GM12878 (cell line): Measurements from ENCODE around the gene TBCA. TPM values are rescaled to one million over a fixed set of nuclear protein-coding genes. Genes with fewer than 3 reads are reported as not detected.

Experiments
- ATAC-seq: fragments of 200-7000 bp; cut with Tn5 transposase; 3 replicates; pipeline ENCODE4 v1.9.1; 2020; ENCODE audit warnings: mild to moderate bottlenecking, moderate library complexity
- BruUV-seq: library from RNA; stranded (reverse); fragments of 400-500 nt; replicated peaks from 2 replicates; lab custom pipeline; 2021; lab: Mats Ljungman, UMichigan
- CTCF ChIA-PET: fragments of 300-600 bp; sonication (Branson Sonifier 250); formaldehyde crosslinking; extraction: SDS; loops from one replicate; lab custom pipeline; 2021; ENCODE audit warnings: inconsistent platforms; lab: Yijun Ruan, JAX
- POLR2A ChIA-PET: fragments of 350-600 bp; formaldehyde crosslinking; extraction: SDS; loops from one replicate; lab custom pipeline; 2021; ENCODE audit warnings: inconsistent platforms; lab: Charles Lee
- RAD21 ChIA-PET: fragments of 300-600 bp; sonication (Branson Sonifier 250); formaldehyde crosslinking; loops from one replicate; lab custom pipeline; 2023; ENCODE audit warnings: antibody characterized with exemption; ENCODE audit not compliant: unreplicated experiment; lab: Charles Lee
- SMC1A ChIA-PET: fragments of 300-600 bp; sonication (Branson Sonifier 250); formaldehyde crosslinking; loops from one replicate; lab custom pipeline; 2023; ENCODE audit not compliant: unreplicated experiment, uncharacterized antibody; lab: Charles Lee
- DNase-seq: peaks from one replicate; pipeline ENCODE4 v3.0.0-alpha.2; 2011; ENCODE audit warnings: low read depth, low spot score
- FAIRE-seq: peaks from 3 replicates; lab custom pipeline; 2011; peaks lifted over from hg19 to GRCh38; lab: Jason Lieb, UNC
- H2AFZ ChIP-seq: 2 replicates; pipeline ENCODE4 v1.6.0; 2011; ENCODE audit warnings: low read depth, low read length, control low read depth; ENCODE audit not compliant: control insufficient read depth
- H3K27ac ChIP-seq: 2 replicates; pipeline ENCODE4 v1.5.1; 2011; ENCODE audit warnings: control low read depth; ENCODE audit not compliant: control insufficient read depth, insufficient read depth
- H3K27me3 ChIP-seq, 2 experiments: replicated peaks in 1 of 2; 2 replicates each; pipeline versions ENCODE4 v1.6.0 to v1.6.1; 2011; ENCODE audit warnings: low read length in 1 of 2; ENCODE audit not compliant: control insufficient read depth in 2 of 2, insufficient read depth in 2 of 2
- H3K36me3 ChIP-seq, 2 experiments: 2 replicates each; pipeline ENCODE4 v1.5.1; 2011; ENCODE audit warnings: low read length in 1 of 2; ENCODE audit not compliant: control insufficient read depth in 2 of 2, insufficient read depth in 2 of 2
- H3K4me1 ChIP-seq: 2 replicates; pipeline ENCODE4 v1.6.1; 2011; ENCODE audit warnings: mild to moderate bottlenecking, low read length, moderate library complexity, mixed read lengths; ENCODE audit not compliant: control insufficient read depth, insufficient read depth
- H3K4me2 ChIP-seq: 2 replicates; pipeline ENCODE4 v1.6.0; 2011; ENCODE audit warnings: control low read depth; ENCODE audit not compliant: control insufficient read depth, insufficient read depth
- H3K4me3 ChIP-seq: fragments of 200-600 bp; sonication (generic); 2 replicates; pipeline ENCODE4 v1.5.1; 2016
- H3K79me2 ChIP-seq: 2 replicates; pipeline ENCODE4 v1.6.0; 2011; ENCODE audit warnings: low read length; ENCODE audit not compliant: control insufficient read depth, insufficient read depth
- H3K9ac ChIP-seq: 2 replicates; pipeline ENCODE4 v1.8.0; 2011; ENCODE audit warnings: low read length, control low read depth, mixed read lengths; ENCODE audit not compliant: control insufficient read depth, insufficient read depth
- H3K9me3 ChIP-seq: replicated peaks from 3 replicates; pipeline ENCODE4 v1.5.1; 2011; ENCODE audit warnings: mild to moderate bottlenecking, low read length; ENCODE audit not compliant: control insufficient read depth, insufficient read depth
- H4K20me1 ChIP-seq: 2 replicates; pipeline ENCODE4 v1.6.0; 2011; ENCODE audit not compliant: control insufficient read depth, insufficient read depth
- E4F1 ChIP-seq: fragments of 450-650 bp; IDR thresholded peaks from 2 replicates; pipeline ENCODE4 v1.6.1; 2018; ENCODE audit warnings: borderline replicate concordance, mild to moderate bottlenecking; ENCODE audit not compliant: partially characterized antibody
- JUNB ChIP-seq: IDR thresholded peaks from 2 replicates; pipeline ENCODE4 v1.6.1; 2016; ENCODE audit warnings: antibody characterized with exemption, mild to moderate bottlenecking
- PAX8 ChIP-seq: fragments of 450-650 bp; IDR thresholded peaks from 2 replicates; pipeline ENCODE4 v1.6.1; 2017; ENCODE audit warnings: mild to moderate bottlenecking, moderate library complexity
- POLR2AphosphoS5 ChIP-seq: IDR thresholded peaks from 2 replicates; pipeline ENCODE4 v1.6.1; 2011; ENCODE audit warnings: mild to moderate bottlenecking, low read length, inconsistent platforms
- RELB ChIP-seq: fragments of 450-650 bp; IDR thresholded peaks from 2 replicates; pipeline ENCODE4 v1.6.1; 2017; ENCODE audit warnings: low read depth, mild to moderate bottlenecking, moderate library complexity
- YY1 ChIP-seq: IDR thresholded peaks from 2 replicates; pipeline ENCODE4 v1.6.1; 2011; ENCODE audit warnings: low read depth, mild to moderate bottlenecking, low read length
- WGBS: methylation state at CpG from one replicate; pipeline ENCODE4 v1.1.6; 2016; ENCODE audit warnings: low lambda C conversion rate; ENCODE audit not compliant: insufficient replicate concordance, insufficient coverage; ENCODE audit errors: missing lambda C conversion rate; 5-methylcytosine and 5-hydroxymethylcytosine counted together
- in situ Hi-C: fragments of 300-500 bp; cut with MboI; formaldehyde crosslinking; loops from 9 replicates; pipeline ENCODE4 v1.14.3; 2018; ENCODE audit warnings: mixed read lengths
- intact Hi-C: fragments of 100-400 bp; cut with micrococcal nuclease; formaldehyde crosslinking; loops from one replicate; pipeline ENCODE4 v1.14.2; 2022; ENCODE audit not compliant: unreplicated experiment
- polyA plus RNA-seq, 11 experiments: library from polyadenylated mRNA; depleted of rRNA in 4 of 11; unstranded in 6 of 11; stranded (reverse) in 5 of 11; fragments of >200 nt; fragmentation: Nextera tagmentation in 4 of 11; fragmentation: Illumina TruSeq in 1 of 11; extraction: Ambion mirVana in 4 of 11; extraction: Trizol in 1 of 11; gene quantifications; 1 replicate in 1 of 11; 2 replicates in 10 of 11; pipeline versions ENCODE4 v1.2.1 to v1.2.3, GENCODE V29; 2011 to 2016; ENCODE audit warnings: inconsistent platforms in 2 of 11, missing spikeins in 2 of 11, low read depth in 1 of 11
- total RNA-seq, 4 experiments: library from RNA; depleted of rRNA in 3 of 4; stranded (reverse); fragments of >200 nt in 3 of 4; fragmentation: Illumina TruSeq in 1 of 4; extraction: Trizol in 1 of 4; gene quantifications; 2 replicates each; pipeline versions ENCODE4 v1.2.1 to v1.2.3, GENCODE V29; 2013 to 2021

The TBCA gene
- total and polyA plus RNA-seq, 10 of the 15 experiments (the other 5 are each of a cell fraction or from before 2014, with no cell fraction given), result 86.3 to 647 (median 294) TPM

- in situ Hi-C loops (no loop called here), intact Hi-C loops (loop anchor here (5.0 to 10.0 kb wide), 3 partner anchors 49 to 209 kb away; no protein-coding TSS in a partner anchor)
- H3K4me3 ChIP-seq, result peak overlapping the region; percentile 17; the same call in 1 of the 2 replicates
- H3K9me3 ChIP-seq, result peaks cover 4% of the 10 kb centered on the region; the same call in 2 of the 3 replicates
- ATAC-seq (no peak), FAIRE-seq (no peak), DNase-seq (no peak)
- H3K4me2 ChIP-seq, result peak overlapping the region; percentile 27; the same call in 1 of the 2 replicates
- peaks cover 0 to 11% of the 10 kb centered on the region in 2 experiments; a peak in 2 of 4 replicates for H3K36me3 ChIP-seq
- SMC1A ChIA-PET, result no interaction called here
- CTCF ChIA-PET, result no interaction called here
- no peak overlapping the region for H2AFZ ChIP-seq
- no peaks in the 10 kb centered on the region for H4K20me1 ChIP-seq
- peaks cover 88% of the 10 kb centered on the region for H3K79me2 ChIP-seq
- no TSS peak for BruUV-seq
- H3K27me3 ChIP-seq, result no peaks in the 10 kb centered on the region
- POLR2A ChIA-PET, result interaction anchor here (1.6 kb wide), 1 partner anchor 55 kb away, joined by 4 read pairs; no protein-coding TSS in a partner anchor
- TF ChIP-seq POLR2AphosphoS5, result peak; percentile 47; the same call in 1 of the 2 replicates
- peak; percentile 76 for TF ChIP-seq YY1
- no peak for TF ChIP-seq PAX8
- 87% methylated on average over 5 of the region's 5 CpGs for WGBS
- RAD21 ChIA-PET, result interaction anchor here (1.1 to 1.3 kb wide), 2 partner anchors 51 to 133 kb away, joined by 3 to 5 read pairs; partner anchors contain the start of gene OTP
- H3K27ac ChIP-seq, result no peak overlapping the region
- no peak overlapping the region for H3K9ac ChIP-seq
- peaks cover under 1% of the 10 kb centered on the region; the same call in 1 of the 2 replicates for H3K4me1 ChIP-seq
Measured at GRCh38 chr5:77771452-77771851, 4.7 kb downstream of the TBCA start.

GRCh38 chr5:77770293-77771005 lies 5.7 kb downstream of the TBCA start:
- no peaks in the 10 kb centered on the region for H3K4me1 ChIP-seq
- SMC1A ChIA-PET, result interaction anchor here (0.6 to 2.4 kb wide), 12 partner anchors 14 to 140 kb away, joined by 3 to 14 read pairs (median 4); no protein-coding TSS in a partner anchor
- H3K36me3 ChIP-seq, result peaks cover 0 to 11% of the 10 kb centered on the region in 2 experiments; a peak in 2 of 4 replicates
- TF ChIP-seq JUNB, result no peak
- TF ChIP-seq RELB, result 0 out of 2 replicates have a peak, but pooled peaks have one; percentile 24
- no peak for TF ChIP-seq E4F1

More at GRCh38 chr5:77770293-77771005, 5.7 kb downstream of the TBCA start:
- DNase-seq (no peak), ATAC-seq (peak; percentile 23), FAIRE-seq (no peak)
- CTCF ChIA-PET, result interaction anchor here (0.6 to 1.5 kb wide), 6 partner anchors 51 to 1035 kb away, joined by 3 to 6 read pairs (median 4); no protein-coding TSS in a partner anchor
- Histone ChIP-seq H4K20me1 (no peaks in the 10 kb centered on the region), H2AFZ (no peak overlapping the region), H3K9me3 (peaks cover 4% of the 10 kb centered on the region; the same call in 2 of the 3 replicates), H3K4me3 (peak overlapping the region; percentile 3; the same call in 1 of the 2 replicates), H3K4me2 (no peak overlapping the region), H3K9ac (no peak overlapping the region), H3K27me3 (no peaks in the 10 kb centered on the region), H3K27ac (no peak overlapping the region), H3K79me2 (peaks cover 88% of the 10 kb centered on the region)
- WGBS, result 96% methylated on average over 4 of the region's 4 CpGs
- RAD21 ChIA-PET, result interaction anchor here (0.8 to 2.4 kb wide), 5 partner anchors 25 to 140 kb away, joined by 3 to 8 read pairs (median 4); partner anchors contain the start of gene OTP
- in situ Hi-C loops, result no loop called here
- intact Hi-C loops, result loop anchor here (5.0 to 10.0 kb wide), 3 partner anchors 48 to 208 kb away; no protein-coding TSS in a partner anchor
- BruUV-seq, result no TSS peak
- POLR2A ChIA-PET, result interaction anchor here (0.6 to 1.6 kb wide), 2 partner anchors 54 to 237 kb away, joined by 3 to 4 read pairs; no protein-coding TSS in a partner anchor
